Testis (tissue), 3 donors: Measurements from ENCODE around the gene OPA1. TPM values are rescaled to one million over a fixed set of nuclear protein-coding genes. Genes with fewer than 3 reads are reported as not detected.

Experiments
- DNase-seq: peaks from one replicate; pipeline ENCODE4 v3.0.0-alpha.2; 2019
- H3K27ac ChIP-seq, 2 donors: fragments of 200-600 bp; sonication (generic); one replicate each; pipeline ENCODE4 v1.5.1; 2019
- H3K27me3 ChIP-seq: fragments of 200-600 bp; sonication (generic); one replicate; pipeline ENCODE4 v1.5.1; 2019
- H3K36me3 ChIP-seq: fragments of 200-600 bp; sonication (generic); one replicate; pipeline ENCODE4 v1.5.1; 2017; ENCODE audit warnings: low read depth; ENCODE audit errors: missing control alignments
- H3K4me1 ChIP-seq: fragments of 200-600 bp; sonication (generic); one replicate; pipeline ENCODE4 v1.5.1; 2019
- H3K4me3 ChIP-seq, 2 donors: fragments of 200-600 bp; sonication (generic); one replicate each; pipeline ENCODE4 v1.5.1; 2017 to 2019
- H3K9me3 ChIP-seq: fragments of 200-600 bp; sonication (generic); one replicate; pipeline ENCODE4 v1.5.1; 2017
- CTCF ChIP-seq, 3 experiments: fragments of 450-650 bp in 2 of 3; fragments of 200-600 bp in 1 of 3; sonication (generic) in 1 of 3; IDR thresholded peaks; one replicate each; pipeline ENCODE4 v1.5.1; 2016 to 2019; ENCODE audit warnings: antibody characterized with exemption in 3 of 3, mild to moderate bottlenecking in 2 of 3, moderate library complexity in 1 of 3
- POLR2A ChIP-seq: fragments of 450-650 bp; IDR thresholded peaks from one replicate; pipeline ENCODE4 v1.6.1; 2017; ENCODE audit warnings: antibody characterized with exemption, mild to moderate bottlenecking, moderate library complexity
- WGBS, 2 donors: methylation state at CpG; one replicate each; pipeline ENCODE4 v1.1.5; 2018; 5-methylcytosine and 5-hydroxymethylcytosine counted together
- intact Hi-C: fragments of 100-400 bp; cut with DNase I; formaldehyde crosslinking; loops from one replicate; pipeline ENCODE4 v1.15.1; 2023; ENCODE audit warnings: low total_unique reads
- polyA plus RNA-seq: library from polyadenylated mRNA; stranded (reverse); fragments of 350-450 nt; fragmentation: Illumina TruSeq; extraction: RNeasy Lipid Tissue Mini Kit (QIAGEN cat#74804); gene quantifications from one replicate; pipeline ENCODE4 v1.2.3, GENCODE V29; 2014; ENCODE audit warnings: low read depth, low replicate concordance; ENCODE audit not compliant: insufficient read depth
- total RNA-seq, 2 donors: library from RNA; depleted of rRNA; stranded (reverse); fragments of >200 nt; gene quantifications; one replicate each; pipeline ENCODE4 v1.2.3, GENCODE V29; 2016

The OPA1 gene
- total and polyA plus RNA-seq, 3 donors from 2014 or later, result 21.0 to 39.8 (median 35.1) TPM

GRCh38 chr3:193585530-193585929, 7.5 kb upstream of the OPA1 start:
- Histone ChIP-seq H3K27ac (no peak overlapping the region), H3K9me3 (no peaks in the 10 kb centered on the region), H3K36me3 (no peaks in the 10 kb centered on the region), H3K27me3 (no peaks in the 10 kb centered on the region), H3K4me1 (no peaks in the 10 kb centered on the region), H3K4me3 (no peak overlapping the region)
- TF ChIP-seq CTCF (IDR thresholded peaks at IDR 0.05) (no peak), POLR2A (no peak)
- WGBS, 2 donors, result 69 to 76% methylated on average over 9 of the region's 9 CpGs
- no peak for DNase-seq
- intact Hi-C loops, result no loop called here

- Histone ChIP-seq H3K9me3 (no peaks in the 10 kb centered on the region), H3K27ac (no peak overlapping the region), H3K27me3 (no peaks in the 10 kb centered on the region), H3K36me3 (no peaks in the 10 kb centered on the region), H3K4me1 (no peaks in the 10 kb centered on the region), H3K4me3 (no peak overlapping the region)
- no peak for TF ChIP-seq CTCF (IDR thresholded peaks at IDR 0.05)
- no peak for TF ChIP-seq POLR2A
- DNase-seq, result no peak
- intact Hi-C loops, result no loop called here
Measured at GRCh38 chr3:193586526-193586925, 6.5 kb upstream of the OPA1 start.

GRCh38 chr3:193589129-193589528, 3.9 kb upstream of the OPA1 start:
- intact Hi-C loops, result no loop called here
- no peak for DNase-seq
- H3K36me3 ChIP-seq, result no peaks in the 10 kb centered on the region
- no peak overlapping the region for H3K27ac ChIP-seq
- H3K4me3 ChIP-seq, result no peak overlapping the region
- TF ChIP-seq CTCF (IDR thresholded peaks at IDR 0.05) (no peak), POLR2A (no peak)
- H3K27me3 ChIP-seq, result no peaks in the 10 kb centered on the region
- peaks cover 2% of the 10 kb centered on the region for H3K4me1 ChIP-seq
- no peaks in the 10 kb centered on the region for H3K9me3 ChIP-seq
- 70 to 79% methylated on average over 1 of the region's 1 CpG for WGBS, 2 donors

DNA sequence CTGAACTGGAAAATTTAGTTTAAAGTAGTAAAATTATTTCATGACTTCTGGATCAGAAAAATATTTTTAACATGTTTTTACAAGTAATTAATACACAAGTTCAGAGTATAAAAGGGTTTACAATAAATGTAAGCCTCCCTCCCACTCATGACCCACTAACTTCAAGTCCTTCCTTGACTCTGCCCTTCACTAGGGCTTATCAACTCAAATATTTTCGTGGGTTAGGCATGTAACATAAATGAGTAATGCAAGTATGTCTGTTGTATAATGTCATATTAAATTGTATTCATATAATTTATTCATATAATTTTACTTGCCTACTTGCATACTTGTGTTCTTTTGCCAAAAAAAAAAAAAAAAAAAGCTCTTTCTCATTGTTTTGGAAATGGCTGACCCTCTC, 3.4 kb upstream of the OPA1 start:
- intact Hi-C loops, result no loop called here

More for the DNA sequence above, 3.4 kb upstream of the OPA1 start:
- Histone ChIP-seq H3K4me3 (no peak overlapping the region), H3K27me3 (no peaks in the 10 kb centered on the region), H3K9me3 (no peaks in the 10 kb centered on the region), H3K27ac (no peak overlapping the region), H3K4me1 (peaks cover 7% of the 10 kb centered on the region), H3K36me3 (no peaks in the 10 kb centered on the region)
- no peak for DNase-seq
- WGBS, 2 donors, result 62 to 78% methylated on average over 1 of the region's 1 CpG
- no peak for TF ChIP-seq POLR2A
- TF ChIP-seq CTCF (IDR thresholded peaks at IDR 0.05), result no peak
